Measurements from ENCODE around the gene USP40. TPM values are rescaled to one million over a fixed set of nuclear protein-coding genes. Genes with fewer than 3 reads are reported as not detected.

The USP40 gene
- total and polyA plus RNA-seq, 2 experiments from 2014 or later: 5.7 to 11.7 TPM

- TF ChIP-seq ZNF462 (CRISPR knock-in tag; IDR thresholded peaks at IDR 0.05): no peak
- no peak for TF ChIP-seq POLR2AphosphoS5 (IDR thresholded peaks at IDR 0.05; ENCODE audit: low read depth)
- TF ChIP-seq STAT1 (IDR thresholded peaks at IDR 0.05; ENCODE audit: unreplicated experiment): no peak
- no peak for TF ChIP-seq ZNF114 (CRISPR knock-in tag; IDR thresholded peaks at IDR 0.05)
- no peak for TF ChIP-seq NANOG (IDR thresholded peaks at IDR 0.05; ENCODE audit: borderline replicate concordance)
- no peak for TF ChIP-seq ETS1 (IDR thresholded peaks at IDR 0.05)
- no peak for TF ChIP-seq ZNF331 (CRISPR knock-in tag; IDR thresholded peaks at IDR 0.05; ENCODE audit: low read depth)
Measured at GRCh38 chr2:233551491-233551890, 15.1 kb downstream of the USP40 start (continued).

- peaks cover 10% of the 10 kb centered on the region; the same call in 1 of the 2 replicates for H3K4me1 ChIP-seq (ENCODE audit: insufficient read depth)
- H3K4me3 Mint-ChIP-seq: no peak overlapping the region
- no peaks in the 10 kb centered on the region for H3K9me3 Mint-ChIP-seq
- H4K20me1 ChIP-seq (replicated peaks; ENCODE audit: insufficient read depth): no peaks in the 10 kb centered on the region
- no peaks in the 10 kb centered on the region for H3K27me3 Mint-ChIP-seq (ENCODE audit: insufficient read depth, low read depth, poor library complexity)
- ATAC-seq (no peak), DNase-seq (ENCODE audit: low spot score) (no peak)
- no peaks in the 10 kb centered on the region for H3F3A ChIP-seq (replicated peaks; ENCODE audit: low read depth)
- H3K27ac ChIP-seq (ENCODE audit: low read depth): no peak overlapping the region
- H3K36me3 ChIP-seq (ENCODE audit: insufficient read depth): no peaks in the 10 kb centered on the region
- H3K4me1 Mint-ChIP-seq: peaks cover 14% of the 10 kb centered on the region; the same call in 2 of the 3 replicates
- peaks cover 14% of the 10 kb centered on the region; the same call in 1 of the 2 replicates for H3K9me2 ChIP-seq (ENCODE audit: insufficient read depth)
- no peaks in the 10 kb centered on the region for H3K79me2 ChIP-seq (replicated peaks; ENCODE audit: insufficient read depth)
- no peaks in the 10 kb centered on the region for H3K36me3 Mint-ChIP-seq (ENCODE audit: low read depth)
- H3K27me3 ChIP-seq (ENCODE audit: insufficient read depth): no peaks in the 10 kb centered on the region
- H2AFZ ChIP-seq: no peak overlapping the region
- H3K4me3 ChIP-seq: no peak overlapping the region
- no peak overlapping the region for H3K4me2 ChIP-seq
- no peak overlapping the region for H3K27ac Mint-ChIP-seq
- TF ChIP-seq REST (IDR thresholded peaks at IDR 0.05; ENCODE audit: unreplicated experiment): no peak
Measured at GRCh38 chr2:233546774-233547173, 19.8 kb downstream of the USP40 start.

Data from GM23338 (cell line).